NCI-H2196 treated with DMSO at 0.1 percent for 48 hours (cell line): Measurements from ENCODE around the gene PEMT.

Experiments used
- DNase-seq: peaks from one replicate; lab custom pipeline; 2025; ENCODE audit not compliant: unreplicated experiment; lab: John Stamatoyannopoulos, UW

PEMT gene

DNA sequence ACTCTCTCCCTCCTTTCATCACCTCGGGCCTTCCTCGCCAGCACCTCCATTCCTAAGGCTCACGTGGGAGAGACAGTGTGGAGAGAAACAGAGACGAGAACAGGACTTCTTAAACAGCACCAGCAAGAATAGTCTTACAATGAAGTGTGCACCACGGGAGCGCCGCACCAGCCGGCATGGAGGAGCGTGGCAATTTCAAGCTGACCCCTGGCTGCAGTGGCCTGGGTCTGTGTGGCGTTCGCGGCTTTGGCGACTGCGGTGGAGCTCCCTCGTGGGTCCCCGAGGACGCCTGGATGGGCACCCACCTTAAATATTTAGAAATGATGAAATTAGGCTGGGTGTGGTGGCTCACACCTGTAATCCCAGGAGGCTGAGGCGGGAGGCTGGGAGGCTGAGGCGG is 135.3 kb downstream of the PEMT start:
- no peak for DNase-seq
